HG03342 (cell line): Measurements from ENCODE around the gene CD300LG.
"Not testable (repeated sequence)": the region's sequence is repeated elsewhere in the genome, so short reads cannot be mapped to it uniquely, and the experiment has no call there.

Source experiments
- ATAC-seq: cut with Tn5 transposase; IDR thresholded peaks from one replicate; pipeline ENCODE4 v1.9.1; 2021; ENCODE audit warnings: mild to moderate bottlenecking, moderate library complexity; ENCODE audit not compliant: unreplicated experiment

CD300LG gene

GRCh38 chr17:43846963-43847371 is at the start of gene CD300LG:
Gene CD300LG (plus strand): TSS chr17:43847176. CDS start chr17:43847217, 41 bp downstream.
- ATAC-seq, result no peak

- not testable (repeated sequence) for ATAC-seq
Measured at GRCh38 chr17:43798024-43798423, 49.0 kb upstream of the CD300LG start.

DNA sequence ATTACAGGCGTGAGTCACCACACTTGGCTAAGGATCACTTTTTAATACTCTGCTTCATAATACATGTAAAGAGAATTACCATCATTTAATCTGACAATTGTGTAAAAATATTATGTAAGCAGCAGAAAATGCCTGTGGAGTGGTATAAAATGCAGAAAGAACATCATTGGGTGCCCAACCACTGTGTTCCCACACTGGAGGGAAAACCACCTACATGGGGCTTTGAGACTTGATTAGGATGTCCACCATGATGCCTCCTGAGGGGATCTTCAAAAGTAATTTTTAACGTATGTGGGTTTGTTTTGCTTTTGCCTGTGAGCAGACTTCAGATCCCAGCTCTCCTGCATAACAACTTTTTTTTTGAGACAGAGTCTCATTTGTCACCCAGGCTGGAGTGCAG is 47.9 kb upstream of the CD300LG start:
- ATAC-seq, result no peak

DNA sequence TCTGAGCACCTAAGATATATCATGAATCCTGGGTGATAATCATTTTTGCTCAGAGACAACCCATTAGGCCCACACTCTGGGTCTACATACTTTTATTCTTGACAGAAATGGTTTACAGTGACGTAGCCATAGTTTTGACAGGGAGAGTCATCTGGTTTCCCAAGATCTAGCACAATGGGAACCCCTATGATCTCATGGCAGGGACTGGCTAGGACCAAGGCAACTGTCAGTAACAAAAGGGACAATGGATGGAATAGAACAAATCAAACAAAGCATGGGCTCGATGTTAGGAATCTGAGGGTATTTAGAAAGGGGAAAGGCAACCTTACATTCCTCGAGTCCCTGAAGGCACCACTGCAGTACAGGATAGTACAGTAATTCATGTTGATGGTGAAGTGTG is 46.2 kb upstream of the CD300LG start:
- no peak for ATAC-seq

DNA sequence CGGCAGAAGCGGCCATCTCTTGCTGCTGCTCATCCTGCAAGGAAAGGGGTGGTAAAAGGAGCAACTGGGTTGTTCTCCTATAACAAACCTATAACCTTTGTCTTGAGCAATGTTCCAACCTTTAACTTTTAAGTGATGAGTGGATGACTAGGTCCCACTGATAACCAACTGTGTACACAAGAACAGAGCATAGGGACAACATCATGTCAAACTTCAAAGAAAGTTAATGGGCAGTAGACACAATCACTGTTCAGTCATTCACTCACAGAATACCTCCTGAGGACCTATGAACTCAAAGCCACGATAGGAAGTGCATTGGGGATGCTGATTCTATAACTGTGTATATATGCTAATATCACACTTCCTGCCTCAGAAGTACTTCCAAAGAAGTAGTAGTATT is 45.1 kb upstream of the CD300LG start:
- ATAC-seq, result no peak

- no peak for ATAC-seq
Measured at GRCh38 chr17:43803758-43804157, 43.2 kb upstream of the CD300LG start.

GRCh38 chr17:43805117-43805516 is 41.9 kb upstream of the CD300LG start:
- ATAC-seq, result no peak

- no peak for ATAC-seq
Measured at GRCh38 chr17:43808076-43808475, 38.9 kb upstream of the CD300LG start.

- ATAC-seq, result no peak
Measured at GRCh38 chr17:43809121-43809520, 37.9 kb upstream of the CD300LG start.

GRCh38 chr17:43810226-43810715 is 36.7 kb upstream of the CD300LG start:
- ATAC-seq, result no peak

DNA sequence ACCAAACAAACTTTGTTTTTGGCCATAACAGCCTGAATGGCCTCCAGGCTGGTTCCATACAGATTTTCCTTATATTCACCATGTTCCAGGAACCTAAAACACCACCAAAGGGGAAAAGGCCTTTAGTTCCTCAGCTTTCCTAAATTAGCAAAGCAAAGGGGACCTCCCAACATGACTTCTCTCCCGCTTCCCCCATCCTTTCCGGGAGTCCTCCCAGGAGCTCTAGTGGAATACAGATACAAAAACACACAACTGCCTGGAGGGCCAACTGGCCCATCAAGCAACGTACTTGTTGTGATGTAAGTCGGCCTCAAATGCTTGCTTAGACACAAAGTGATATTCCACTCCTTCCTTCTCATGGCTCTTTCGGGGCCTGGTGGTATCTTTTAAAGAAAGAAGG is 36.2 kb upstream of the CD300LG start:
- no peak for ATAC-seq

DNA sequence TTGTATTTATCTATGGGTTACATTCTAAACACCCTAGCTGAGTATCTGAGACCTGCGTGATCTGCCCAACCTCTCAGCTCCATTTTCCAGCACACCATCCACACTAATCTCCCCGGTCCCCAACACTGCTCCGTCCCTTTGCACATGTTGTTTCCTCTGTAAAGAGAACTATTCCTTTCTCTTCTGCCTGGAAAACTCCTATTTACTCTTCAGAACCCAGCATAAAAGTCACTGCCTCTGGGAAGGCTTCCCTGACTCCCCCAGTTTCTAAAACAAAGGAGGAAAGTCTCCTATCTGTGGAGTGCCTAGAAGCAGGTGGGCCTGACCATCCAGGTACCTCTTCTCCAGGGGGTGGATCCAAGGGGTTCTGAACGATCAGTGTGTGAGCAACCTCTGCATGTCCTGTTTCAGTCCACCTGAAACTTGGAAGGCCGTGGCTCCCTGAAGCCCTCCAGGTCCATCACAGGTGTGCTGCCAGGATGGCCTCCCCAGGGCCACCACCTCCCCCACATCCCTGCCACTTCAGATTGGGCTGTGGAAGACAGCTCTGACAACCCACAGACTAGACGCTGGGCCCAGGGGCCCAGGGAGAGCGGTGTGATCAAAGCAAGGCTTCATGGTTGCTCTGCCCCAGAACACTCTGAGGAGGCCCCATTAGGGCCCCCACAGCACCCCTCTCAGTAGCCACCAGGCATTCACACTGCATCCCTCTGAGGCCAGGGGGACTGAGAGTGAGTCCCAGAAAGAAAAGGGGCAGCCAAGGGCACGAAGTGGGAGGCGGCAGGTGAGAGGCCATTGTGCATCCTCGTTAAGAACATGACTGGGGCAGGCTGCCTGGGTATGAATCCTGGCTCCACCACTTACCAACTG is 34.3 kb upstream of the CD300LG start:
- ATAC-seq, result no peak

- no peak for ATAC-seq
Measured at GRCh38 chr17:43813386-43813785, 33.6 kb upstream of the CD300LG start.

- ATAC-seq, result no peak
Measured at GRCh38 chr17:43814026-43814425, 33.0 kb upstream of the CD300LG start.

GRCh38 chr17:43814714-43815113 is 32.3 kb upstream of the CD300LG start:
- ATAC-seq, result no peak

DNA sequence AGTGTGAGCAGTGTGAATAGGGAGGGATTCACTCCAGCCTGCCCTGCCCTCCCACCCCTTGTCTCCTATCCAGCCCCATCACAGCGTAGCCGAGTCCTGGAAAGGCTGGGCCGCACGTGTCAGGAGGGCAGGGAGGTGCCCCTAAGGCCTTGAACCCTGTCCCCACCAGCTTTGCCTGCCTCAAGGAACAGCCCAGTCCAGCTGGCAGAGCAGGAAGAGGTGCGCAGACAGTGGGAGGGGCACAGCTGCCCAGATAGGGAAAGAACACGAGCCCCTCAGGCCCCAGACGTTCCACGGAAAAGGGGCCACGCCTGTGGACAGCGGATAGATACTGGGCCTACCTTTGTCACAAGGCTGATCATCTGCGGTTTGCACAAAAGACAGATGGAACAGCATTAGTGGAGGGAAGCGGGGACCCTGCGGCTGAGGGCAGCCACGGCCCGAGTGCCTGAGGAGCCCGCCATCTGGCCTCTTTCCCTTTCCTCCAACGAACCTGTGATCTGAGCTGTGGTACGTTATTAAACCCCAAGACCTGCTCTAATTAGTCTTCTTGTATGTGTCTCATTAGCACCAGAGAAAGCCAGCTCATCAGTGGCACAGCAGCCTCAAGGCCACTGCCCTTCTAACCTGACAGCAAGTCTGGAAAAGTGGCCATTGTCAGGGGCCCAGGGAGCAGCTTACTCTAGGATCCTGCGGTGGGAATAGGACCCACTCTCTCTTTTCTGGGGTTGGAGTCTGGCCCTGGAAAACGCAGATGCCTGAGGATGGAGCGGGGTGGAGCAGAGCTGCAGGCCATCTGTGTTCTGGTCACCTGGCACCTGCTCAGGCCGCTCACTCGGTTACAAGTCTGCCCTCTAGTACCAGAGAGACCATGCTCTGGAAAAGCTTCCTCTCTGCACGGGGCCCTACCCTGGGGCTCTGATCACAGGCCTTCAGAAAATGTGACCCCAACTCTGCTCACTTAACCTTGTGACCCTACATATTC is 30.3 kb upstream of the CD300LG start:
- ATAC-seq, result no peak

DNA sequence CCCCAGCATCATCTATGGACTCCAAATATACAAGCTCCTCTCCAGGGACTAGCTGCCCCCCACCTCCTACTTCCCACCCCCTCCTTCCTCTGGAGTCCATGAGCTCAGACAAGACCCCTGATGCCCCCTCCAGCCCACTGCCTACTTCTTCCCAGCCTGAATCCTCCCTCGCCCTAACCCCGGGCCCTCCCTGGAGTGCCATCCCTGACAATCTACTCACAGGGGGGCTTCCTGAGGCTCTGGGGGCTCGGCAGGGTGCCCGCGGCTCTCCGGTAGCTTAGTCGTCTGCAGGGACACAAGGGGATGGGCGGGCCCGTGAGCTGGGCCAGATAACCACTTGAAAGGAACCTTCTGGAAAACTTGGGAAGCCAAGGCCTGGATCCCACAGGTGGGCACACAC is 29.1 kb upstream of the CD300LG start:
- ATAC-seq, result no peak

GRCh38 chr17:43818966-43819365 is 28.0 kb upstream of the CD300LG start:
- ATAC-seq, result no peak

- ATAC-seq, result no peak
Measured at GRCh38 chr17:43820759-43821158, 26.2 kb upstream of the CD300LG start.

DNA sequence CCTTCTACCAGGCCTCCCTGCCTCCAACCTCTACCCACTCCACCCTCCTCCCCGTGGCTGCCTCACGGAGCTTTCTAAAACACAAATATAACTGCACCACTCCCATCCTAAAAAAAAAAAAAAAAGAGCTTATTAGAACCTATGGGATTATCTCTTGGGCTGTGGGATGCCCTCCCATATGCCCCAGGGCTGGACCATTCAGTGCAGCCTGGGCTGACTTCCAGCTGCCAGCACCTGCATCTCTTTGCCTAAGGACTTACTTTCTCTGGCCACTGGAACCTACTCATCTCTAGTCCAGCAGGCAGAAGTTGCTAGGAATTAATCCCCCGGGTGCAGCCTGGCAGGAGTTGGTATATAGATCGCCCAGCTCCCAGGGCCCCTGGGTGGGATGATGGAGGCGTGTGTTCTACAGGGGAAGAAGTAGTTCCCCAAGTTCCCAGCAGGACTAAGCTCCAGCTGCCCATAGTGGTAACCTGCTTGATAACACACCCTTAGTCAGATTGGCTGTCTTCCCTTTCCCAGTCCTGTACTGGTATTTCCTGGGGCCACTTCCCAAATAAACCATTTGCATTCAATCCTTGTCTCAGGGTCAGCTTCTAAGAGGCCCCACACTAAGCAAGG is 24.3 kb upstream of the CD300LG start:
- ATAC-seq, result no peak
